Psoas muscle (tissue), 8 donors: Measurements from ENCODE around the gene SCN3A. TPM values are rescaled to one million over a fixed set of nuclear protein-coding genes. Genes with fewer than 3 reads are reported as not detected.

Experiments used
- ATAC-seq, 4 donors: fragments of 200-7000 bp; cut with Tn5 transposase; one replicate each; pipeline ENCODE4 v1.9.1; 2020; ENCODE audit warnings: moderate library complexity in 3 of 4, mild to moderate bottlenecking in 2 of 4
- DNase-seq, 2 donors: peaks; one replicate each; pipeline ENCODE4 v3.0.0-alpha.2; 2020
- H3K27ac ChIP-seq: fragments of 200-600 bp; one replicate; pipeline ENCODE4 v1.8.0; 2022
- H3K27me3 ChIP-seq, 3 donors: fragments of 200-600 bp in 1 of 3; one replicate each; pipeline versions ENCODE4 v1.6.1 to v1.8.0; 2013 to 2022; ENCODE audit warnings: low read length in 2 of 3, mild to moderate bottlenecking in 2 of 3, moderate library complexity in 1 of 3; ENCODE audit not compliant: insufficient read depth in 3 of 3
- H3K36me3 ChIP-seq, 2 donors: fragments of 200-600 bp in 1 of 2; one replicate each; pipeline versions ENCODE4 v1.6.1 to v1.8.0; 2013 to 2022; ENCODE audit warnings: low read depth in 1 of 2, mild to moderate bottlenecking in 1 of 2, moderate library complexity in 1 of 2; ENCODE audit not compliant: insufficient read depth in 1 of 2
- H3K4me1 ChIP-seq: fragments of 200-600 bp; one replicate; pipeline ENCODE4 v1.8.0; 2022
- H3K4me3 ChIP-seq: fragments of 200-600 bp; one replicate; pipeline ENCODE4 v1.8.0; 2022; ENCODE audit warnings: mild to moderate bottlenecking
- H3K9me3 ChIP-seq: fragments of 200-600 bp; one replicate; pipeline ENCODE4 v1.8.0; 2022
- WGBS, 3 donors: extraction: QIAGEN DNeasy Blood & Tissue Kit; methylation state at CpG; one replicate each; pipeline versions ENCODE4 v1.1.6 to v1.1.7; 2013; 5-methylcytosine and 5-hydroxymethylcytosine counted together
- intact Hi-C, 2 donors: fragments of 100-400 bp; cut with DNase I; formaldehyde crosslinking; loops; one replicate each; pipeline versions ENCODE4 v1.11.0 to v1.14.2; 2022
- polyA plus RNA-seq, 3 donors: library from polyadenylated mRNA; stranded (reverse); fragments of 200-250 nt; gene quantifications; one replicate each; pipeline ENCODE4 v1.2.3, GENCODE V29; 2013
- total RNA-seq, 4 donors: library from RNA; stranded (reverse); fragmentation: NEBNext Ultra II Directional in 2 of 4; extraction: Animal tissue kit (Norgen Biotek cat#: 25700) in 2 of 4; gene quantifications; one replicate each; pipeline versions ENCODE4 v1.2.1 to v1.2.4, GENCODE V29; 2021 to 2023
- TF ChIP-seq, protein P1 (sequence below): fragments of 200-600 bp; IDR thresholded peaks from one replicate; pipeline ENCODE4 v1.8.0; 2022; ENCODE audit warnings: antibody characterized with exemption
- donor health status: healthy with polysubstance abuse.
- donor health status: DM: no; HTN: no; CAD: no; lungs with moderate emphysema.
- donor health status: Bipolar disorder and iron deficiency.
- donor health status: healthy.
- donor health status: DM: yes; HTN: yes; CAD: no.
- donor health status: DM: no; HTN: no; CAD: no.
- donor health status: DM: no; HTN: no; CAD: no.
- donor health status: DM: yes; HTN: yes; CAD: no.

Gene SCN3A
- total and polyA plus RNA-seq, 7 donors = 0.10 to 1.7 (median 0.58) TPM

- Histone ChIP-seq H3K9me3 (no peaks in the 10 kb centered on the region), H3K27ac (no peak overlapping the region), H3K36me3 (no peaks in the 10 kb centered on the region), H3K27me3 (no peaks in the 10 kb centered on the region), H3K4me3 (no peak overlapping the region), H3K4me1 (no peaks in the 10 kb centered on the region)
- ATAC-seq = no peak
- intact Hi-C loops = no loop called here
- DNase-seq = no peak
- WGBS, 3 donors = 59 to 70% (median 61%) methylated on average over 2 of the region's 2 CpGs
- TF ChIP-seq, protein P1, sequence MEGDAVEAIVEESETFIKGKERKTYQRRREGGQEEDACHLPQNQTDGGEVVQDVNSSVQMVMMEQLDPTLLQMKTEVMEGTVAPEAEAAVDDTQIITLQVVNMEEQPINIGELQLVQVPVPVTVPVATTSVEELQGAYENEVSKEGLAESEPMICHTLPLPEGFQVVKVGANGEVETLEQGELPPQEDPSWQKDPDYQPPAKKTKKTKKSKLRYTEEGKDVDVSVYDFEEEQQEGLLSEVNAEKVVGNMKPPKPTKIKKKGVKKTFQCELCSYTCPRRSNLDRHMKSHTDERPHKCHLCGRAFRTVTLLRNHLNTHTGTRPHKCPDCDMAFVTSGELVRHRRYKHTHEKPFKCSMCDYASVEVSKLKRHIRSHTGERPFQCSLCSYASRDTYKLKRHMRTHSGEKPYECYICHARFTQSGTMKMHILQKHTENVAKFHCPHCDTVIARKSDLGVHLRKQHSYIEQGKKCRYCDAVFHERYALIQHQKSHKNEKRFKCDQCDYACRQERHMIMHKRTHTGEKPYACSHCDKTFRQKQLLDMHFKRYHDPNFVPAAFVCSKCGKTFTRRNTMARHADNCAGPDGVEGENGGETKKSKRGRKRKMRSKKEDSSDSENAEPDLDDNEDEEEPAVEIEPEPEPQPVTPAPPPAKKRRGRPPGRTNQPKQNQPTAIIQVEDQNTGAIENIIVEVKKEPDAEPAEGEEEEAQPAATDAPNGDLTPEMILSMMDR = no peak
Measured at GRCh38 chr2:165058476-165059265, 145.2 kb downstream of the SCN3A start.

GRCh38 chr2:165057931-165058330 is 145.9 kb downstream of the SCN3A start:
- DNase-seq (no peak), ATAC-seq (no peak)
- TF ChIP-seq, protein P1 = no peak
- Histone ChIP-seq H3K9me3 (no peaks in the 10 kb centered on the region), H3K4me3 (no peak overlapping the region), H3K4me1 (no peaks in the 10 kb centered on the region), H3K27me3 (no peaks in the 10 kb centered on the region), H3K27ac (no peak overlapping the region), H3K36me3 (no peaks in the 10 kb centered on the region)
- intact Hi-C loops = no loop called here
- 78 to 88% (median 84%) methylated on average over 3 of the region's 3 CpGs for WGBS, 3 donors

GRCh38 chr2:165057308-165057707 is 146.5 kb downstream of the SCN3A start:
- intact Hi-C loops = no loop called here
- H3K4me3 ChIP-seq = no peak overlapping the region
- no peaks in the 10 kb centered on the region for H3K4me1 ChIP-seq
- WGBS, 3 donors = 74 to 89% (median 75%) methylated on average over 1 of the region's 1 CpG
- no peaks in the 10 kb centered on the region for H3K27me3 ChIP-seq
- H3K27ac ChIP-seq = no peak overlapping the region
- DNase-seq = no peak
- H3K36me3 ChIP-seq = no peaks in the 10 kb centered on the region
- H3K9me3 ChIP-seq = no peaks in the 10 kb centered on the region
- ATAC-seq = no peak
- TF ChIP-seq, protein P1 = no peak

DNA sequence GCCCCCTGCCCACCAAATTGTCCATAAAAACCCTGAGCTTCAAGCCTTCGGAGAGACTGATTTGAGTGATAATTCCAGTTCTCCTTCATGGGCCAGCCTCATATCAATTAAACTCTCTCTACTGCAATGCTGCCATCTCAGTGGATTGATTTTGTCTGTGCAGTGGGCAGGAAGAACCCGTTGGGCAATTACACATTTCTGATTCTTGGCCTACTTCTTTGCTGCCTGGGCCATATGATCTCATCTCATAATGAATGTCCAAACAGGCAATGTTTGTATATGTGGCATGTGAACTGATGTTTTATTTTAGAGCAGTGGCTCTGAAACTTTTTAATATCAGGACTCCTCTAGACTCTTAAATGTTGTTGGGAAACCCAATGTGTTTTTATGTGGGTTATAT is 147.3 kb downstream of the SCN3A start:
- DNase-seq = no peak
- Histone ChIP-seq H3K27ac (no peak overlapping the region), H3K9me3 (no peaks in the 10 kb centered on the region), H3K36me3 (no peaks in the 10 kb centered on the region), H3K27me3 (no peaks in the 10 kb centered on the region), H3K4me3 (no peak overlapping the region), H3K4me1 (no peaks in the 10 kb centered on the region)
- intact Hi-C loops = no loop called here
- WGBS, 3 donors = 72 to 80% (median 73%) methylated on average over 2 of the region's 2 CpGs
- no peak for ATAC-seq
- TF ChIP-seq, protein P1 = no peak
